ENCODE data around the gene NKD1.

Gene NKD1

DNA sequence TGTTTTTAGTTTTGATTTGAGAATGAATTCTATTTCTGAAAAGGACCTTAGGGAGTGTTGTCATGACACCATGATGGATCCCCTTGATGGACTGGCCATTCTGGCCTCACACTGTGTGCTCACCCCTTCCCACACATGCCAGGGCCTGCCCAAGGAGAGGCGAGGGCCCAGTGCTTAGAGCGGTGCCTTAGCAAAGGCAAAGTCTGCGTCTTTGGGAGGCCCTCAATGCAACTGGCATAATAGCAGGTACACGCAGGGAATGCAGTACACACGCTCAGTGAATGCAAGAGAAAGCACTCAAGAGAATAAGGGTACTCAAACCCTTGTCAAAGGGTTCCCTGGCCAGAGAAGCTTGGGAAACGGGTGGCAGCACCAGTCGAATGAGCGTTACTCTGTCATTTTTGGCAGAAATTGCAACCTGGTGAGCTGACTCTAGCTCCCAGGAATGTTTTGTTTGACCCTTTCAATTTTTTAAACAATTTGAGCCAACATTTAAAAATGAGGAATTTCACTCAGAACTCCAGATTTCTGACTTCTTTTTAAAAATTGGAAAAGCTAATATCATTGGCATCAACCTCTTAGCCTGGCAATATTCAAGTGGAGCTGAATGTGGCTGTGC, 32.1 kb downstream of the NKD1 start:
- TF ChIP-seq ZNF274 (IDR thresholded peaks at IDR 0.05; ENCODE audit: low read depth, low read length) = no peak
- H3K4me3 ChIP-seq (ENCODE audit: low read length) = no peak overlapping the region

DNA sequence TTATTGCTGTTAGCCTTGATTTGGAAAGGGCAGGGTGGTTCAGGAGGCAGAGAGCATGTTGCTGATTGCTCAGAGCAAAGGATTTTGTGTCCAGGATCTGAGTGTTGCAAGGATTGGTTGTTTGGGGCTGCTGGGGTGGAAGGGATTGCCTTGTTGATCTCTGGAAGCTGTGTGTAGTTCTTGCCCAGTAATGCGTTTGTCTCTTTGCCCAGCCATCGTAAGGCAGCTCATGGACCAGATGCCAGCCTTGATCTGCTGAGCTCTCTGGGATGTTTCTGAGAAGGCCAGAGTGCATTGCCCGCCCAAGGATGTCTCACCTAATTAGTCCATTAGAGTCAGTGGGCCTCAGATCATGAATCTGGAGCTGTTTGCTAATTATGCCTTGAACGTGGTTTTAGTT, 33.6 kb downstream of the NKD1 start:
- no peak overlapping the region for H3K4me3 ChIP-seq (ENCODE audit: low read length)
- no peak for TF ChIP-seq ZNF274 (IDR thresholded peaks at IDR 0.05; ENCODE audit: low read depth, low read length)

DNA sequence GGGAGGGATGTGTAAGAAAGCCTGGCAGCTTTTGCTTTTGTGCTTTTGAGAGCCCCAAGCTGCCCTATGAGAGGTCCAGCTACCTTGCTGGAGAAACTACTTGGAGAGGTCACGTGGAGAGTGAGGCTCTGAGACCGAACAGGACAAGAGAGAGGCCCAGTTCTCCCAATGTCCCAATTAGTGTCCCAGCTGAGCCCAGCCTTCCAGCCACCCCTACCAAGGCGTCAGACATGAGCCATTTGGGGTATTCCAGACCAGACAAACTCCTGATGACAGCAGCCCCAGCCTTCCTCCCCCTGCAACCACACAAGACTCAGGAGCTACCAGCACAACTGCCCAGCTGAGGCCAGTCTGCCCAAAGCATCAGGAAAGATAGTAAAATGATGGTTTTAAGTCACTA, 35.0 kb downstream of the NKD1 start:
- H3K4me3 ChIP-seq (ENCODE audit: low read length) = no peak overlapping the region
- no peak for TF ChIP-seq ZNF274 (IDR thresholded peaks at IDR 0.05; ENCODE audit: low read depth, low read length)

DNA sequence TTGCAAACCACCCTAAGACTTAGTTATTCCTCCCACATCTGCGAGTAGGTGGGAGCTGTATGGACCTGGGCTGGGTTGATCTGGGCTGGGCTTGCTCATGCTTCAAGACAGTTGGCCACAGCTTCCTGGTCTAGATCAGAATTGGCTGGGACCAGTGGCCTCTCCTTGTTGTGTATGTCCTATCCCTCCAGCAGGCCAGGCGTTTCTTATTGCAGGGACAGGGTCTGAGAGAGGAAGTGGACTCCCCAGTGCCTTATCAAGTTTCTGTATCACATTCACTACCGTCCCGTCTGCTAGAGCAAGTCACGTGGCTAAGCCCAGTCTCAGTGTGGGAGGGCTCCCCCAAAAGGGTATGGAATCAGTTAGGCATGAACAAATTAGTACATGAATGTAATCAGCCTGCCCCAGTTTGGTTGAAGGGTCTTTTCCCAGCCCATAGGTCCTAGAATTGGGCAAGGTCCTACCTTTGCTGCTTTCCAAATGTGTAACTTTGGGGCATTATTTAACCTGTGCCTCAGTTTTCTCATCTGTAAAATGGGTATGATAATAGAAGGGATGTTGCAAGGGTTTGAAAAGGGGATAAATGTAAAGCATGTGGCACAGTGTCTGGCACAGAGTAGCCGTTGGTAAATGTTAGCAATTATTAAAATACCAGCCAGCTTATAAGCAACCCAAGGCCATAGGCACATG, 36.0 kb downstream of the NKD1 start:
- TF ChIP-seq ZNF274 (IDR thresholded peaks at IDR 0.05; ENCODE audit: low read depth, low read length) = no peak
- H3K4me3 ChIP-seq (ENCODE audit: low read length) = no peak overlapping the region

DNA sequence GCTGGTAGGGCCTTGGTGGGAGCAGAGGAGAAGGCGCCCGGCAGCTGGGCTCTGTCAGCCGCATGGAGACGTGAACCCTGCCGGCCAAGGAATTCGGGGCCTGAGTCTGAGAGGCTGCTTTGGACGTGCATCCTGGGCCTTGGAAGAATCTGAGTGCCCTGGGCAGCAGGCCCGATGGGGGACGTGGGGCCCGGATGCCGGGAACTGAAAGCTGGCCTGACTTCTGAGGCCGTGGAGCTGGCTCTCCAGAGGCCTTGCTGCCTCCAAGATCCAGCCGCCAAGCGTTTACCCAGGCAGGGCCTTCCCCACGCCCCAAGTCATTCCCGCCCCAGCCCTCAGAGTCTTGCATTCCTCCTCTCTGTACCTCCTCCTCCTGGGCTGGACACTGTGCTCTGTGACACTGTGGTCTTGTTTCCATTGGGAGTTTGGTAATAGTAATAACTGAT, 37.2 kb downstream of the NKD1 start:
- H3K4me3 ChIP-seq (ENCODE audit: low read length) = no peak overlapping the region
- TF ChIP-seq ZNF274 (IDR thresholded peaks at IDR 0.05; ENCODE audit: low read depth, low read length) = no peak

DNA sequence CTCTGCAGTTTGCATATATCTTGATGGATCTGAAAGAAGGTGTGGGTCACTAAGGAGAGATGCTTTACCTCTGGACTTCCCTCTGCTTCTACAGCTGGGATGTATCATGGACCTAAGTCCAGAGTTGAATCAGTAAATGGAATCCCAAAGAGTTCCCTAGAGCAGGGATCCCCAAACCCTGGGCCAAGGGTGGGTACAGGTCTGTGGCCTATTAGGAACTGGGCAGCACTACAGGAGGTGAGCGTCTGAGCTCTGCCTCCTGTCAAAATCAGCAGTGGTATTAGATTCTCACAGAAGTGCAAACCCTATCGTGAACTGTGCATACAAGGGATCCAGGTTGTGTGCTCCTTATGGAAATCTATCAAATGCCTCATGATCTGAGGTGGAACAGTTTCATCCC, 39.3 kb downstream of the NKD1 start:
- no peak for TF ChIP-seq ZNF274 (IDR thresholded peaks at IDR 0.05; ENCODE audit: low read depth, low read length)

DNA sequence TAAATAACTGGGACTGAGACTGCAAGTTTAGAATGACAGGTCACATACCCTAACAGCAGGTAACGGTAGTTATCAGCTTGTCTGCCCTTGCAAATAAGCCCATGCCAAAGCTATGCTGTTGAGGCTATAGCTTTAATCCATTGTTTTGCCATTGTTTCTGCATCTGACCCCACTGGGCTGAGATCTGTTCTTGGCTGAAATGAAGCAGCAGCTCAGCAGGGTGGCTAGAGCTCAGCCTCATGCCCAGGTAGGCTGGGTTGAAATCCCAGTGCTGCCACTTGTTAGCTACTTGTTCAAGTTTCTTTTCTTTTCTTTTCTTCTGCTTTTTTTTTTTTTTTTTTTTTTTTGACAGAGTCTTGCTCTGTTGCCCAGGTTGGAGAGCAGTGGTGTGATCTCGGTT, 40.1 kb downstream of the NKD1 start:
- TF ChIP-seq ZNF274 (IDR thresholded peaks at IDR 0.05; ENCODE audit: low read depth, low read length) = no peak
- H3K4me3 ChIP-seq (ENCODE audit: low read length) = no peak overlapping the region

More for the DNA sequence above, 39.3 kb downstream of the NKD1 start:
- H3K4me3 ChIP-seq (ENCODE audit: low read length) = no peak overlapping the region

DNA sequence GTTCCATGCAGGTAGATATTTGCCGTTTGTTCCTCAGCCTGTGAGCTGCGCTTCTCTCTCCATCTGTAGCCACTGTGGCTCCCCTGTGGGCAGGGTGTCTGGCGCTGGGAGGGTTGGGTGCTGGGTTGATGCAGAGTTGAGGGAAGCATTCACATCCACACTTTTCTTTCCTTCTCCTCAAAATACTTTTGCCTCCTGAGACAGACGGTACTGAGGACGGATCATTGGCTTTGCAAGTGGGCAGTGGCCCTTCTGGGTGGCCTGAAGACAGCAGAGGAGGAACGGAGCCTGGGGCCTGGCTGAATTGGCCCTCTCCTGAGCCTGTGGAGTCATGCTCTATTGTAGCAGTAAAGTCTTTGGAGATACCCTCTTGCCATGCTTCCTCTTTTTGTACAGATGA, 43.0 kb downstream of the NKD1 start:
- TF ChIP-seq ZNF274 (IDR thresholded peaks at IDR 0.05; ENCODE audit: low read depth, low read length) = no peak
- H3K4me3 ChIP-seq (ENCODE audit: low read length) = no peak overlapping the region

DNA sequence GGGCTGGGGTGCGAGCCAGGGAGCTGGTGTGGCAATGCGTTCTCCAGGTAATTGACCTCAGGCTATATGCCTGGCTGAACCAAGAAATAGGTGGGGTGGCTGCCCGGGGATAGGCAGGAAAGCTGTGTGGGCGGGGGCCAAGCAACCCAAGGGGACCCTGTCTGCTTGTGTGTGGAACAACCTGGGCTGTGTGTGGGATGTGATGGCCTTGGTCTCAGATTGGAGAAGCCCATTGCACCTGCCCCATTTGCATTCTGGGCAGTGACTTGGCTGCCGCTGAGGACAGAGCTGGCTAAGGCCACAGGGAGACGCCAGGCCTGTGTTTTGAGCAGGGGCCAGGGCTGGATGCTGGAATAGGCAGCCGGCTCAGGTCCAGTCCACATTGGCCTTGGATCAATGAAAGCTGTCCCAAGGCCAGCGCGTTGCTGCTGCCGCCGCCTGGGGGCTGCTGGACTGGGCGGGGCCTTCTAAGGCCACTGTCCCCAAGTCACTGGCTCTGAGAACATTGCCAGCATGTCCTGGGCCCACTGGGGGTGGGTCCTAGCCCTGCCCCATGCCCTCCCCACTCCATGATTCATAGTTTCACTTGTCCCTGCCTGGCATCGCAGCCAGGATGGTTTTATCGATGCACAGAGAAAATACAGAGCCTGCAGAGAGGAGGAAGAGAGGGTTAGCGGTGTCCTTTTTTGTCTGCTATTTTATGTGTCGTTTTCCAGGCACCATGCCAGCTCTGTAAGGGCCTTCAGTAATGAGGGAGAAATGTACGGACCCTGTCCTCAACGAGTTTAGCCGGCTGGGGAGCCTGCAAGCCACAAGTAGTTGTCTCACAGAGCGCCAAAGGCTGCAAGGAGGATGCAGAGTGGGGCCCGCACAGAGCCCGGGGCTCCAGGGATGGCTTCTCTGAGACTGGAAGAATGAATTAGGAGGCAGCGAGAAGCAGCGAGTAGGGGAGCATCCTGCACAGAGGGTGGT, 43.9 kb downstream of the NKD1 start:
- TF ChIP-seq ZNF274 (IDR thresholded peaks at IDR 0.05; ENCODE audit: low read depth, low read length) = no peak
- H3K4me3 ChIP-seq (ENCODE audit: low read length) = no peak overlapping the region

DNA sequence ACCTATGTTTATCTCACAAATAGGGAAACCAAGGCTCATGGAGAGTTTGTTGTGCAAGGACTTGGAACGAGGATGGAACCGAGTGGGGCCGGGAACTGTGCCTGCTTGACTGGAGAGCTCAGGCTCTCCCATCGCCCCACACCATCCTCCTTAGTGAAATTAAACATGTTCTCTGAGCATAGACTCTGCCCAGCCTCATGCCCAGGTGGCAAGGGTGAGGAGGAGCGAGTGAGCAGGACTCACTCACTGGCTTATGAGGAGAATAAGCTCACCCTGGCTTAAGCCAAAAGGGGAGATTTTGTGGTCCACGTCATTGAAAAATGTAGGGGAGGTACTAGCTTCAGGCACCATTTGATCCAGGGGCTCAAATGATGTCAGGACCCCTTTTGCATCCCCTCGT, 44.8 kb downstream of the NKD1 start:
- no peak overlapping the region for H3K4me3 ChIP-seq (ENCODE audit: low read length)
- no peak for TF ChIP-seq ZNF274 (IDR thresholded peaks at IDR 0.05; ENCODE audit: low read depth, low read length)

DNA sequence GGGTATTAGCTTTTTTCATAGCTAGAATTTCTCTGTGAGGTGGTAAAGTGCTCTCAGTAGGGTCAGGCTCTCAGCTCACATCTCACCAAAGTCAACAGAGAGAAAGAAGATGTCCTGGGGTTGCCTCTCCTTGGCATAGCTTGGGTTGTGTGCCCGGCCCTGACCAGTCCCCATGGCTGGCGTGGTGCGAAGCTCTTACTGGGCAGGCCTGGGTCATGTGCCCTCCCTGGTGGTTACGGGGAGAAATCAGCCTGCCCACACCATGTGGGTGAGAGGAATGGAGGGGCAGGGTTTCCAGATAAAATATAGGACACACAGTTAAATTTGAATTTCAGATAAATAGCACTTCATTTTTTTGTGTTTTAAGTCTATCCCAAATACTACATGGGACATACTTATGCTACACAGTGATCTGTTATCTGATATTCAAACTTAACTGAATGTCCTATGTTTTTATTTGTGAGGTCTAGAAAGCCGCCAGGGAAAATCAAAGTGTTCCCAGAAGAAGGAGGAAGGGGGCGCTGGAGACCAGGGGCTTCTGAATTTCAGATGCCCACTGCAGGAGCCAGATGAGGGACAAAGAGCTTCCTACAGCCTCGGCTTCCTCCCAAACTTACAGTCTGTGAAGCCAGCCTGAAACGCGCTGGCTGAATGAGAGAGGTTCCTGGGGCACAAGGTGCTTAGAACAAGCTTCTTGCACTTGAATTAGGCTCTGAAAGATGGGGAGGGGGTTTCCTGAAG, 45.4 kb downstream of the NKD1 start:
- H3K4me3 ChIP-seq (ENCODE audit: low read length) = no peak overlapping the region
- no peak for TF ChIP-seq ZNF274 (IDR thresholded peaks at IDR 0.05; ENCODE audit: low read depth, low read length)

DNA sequence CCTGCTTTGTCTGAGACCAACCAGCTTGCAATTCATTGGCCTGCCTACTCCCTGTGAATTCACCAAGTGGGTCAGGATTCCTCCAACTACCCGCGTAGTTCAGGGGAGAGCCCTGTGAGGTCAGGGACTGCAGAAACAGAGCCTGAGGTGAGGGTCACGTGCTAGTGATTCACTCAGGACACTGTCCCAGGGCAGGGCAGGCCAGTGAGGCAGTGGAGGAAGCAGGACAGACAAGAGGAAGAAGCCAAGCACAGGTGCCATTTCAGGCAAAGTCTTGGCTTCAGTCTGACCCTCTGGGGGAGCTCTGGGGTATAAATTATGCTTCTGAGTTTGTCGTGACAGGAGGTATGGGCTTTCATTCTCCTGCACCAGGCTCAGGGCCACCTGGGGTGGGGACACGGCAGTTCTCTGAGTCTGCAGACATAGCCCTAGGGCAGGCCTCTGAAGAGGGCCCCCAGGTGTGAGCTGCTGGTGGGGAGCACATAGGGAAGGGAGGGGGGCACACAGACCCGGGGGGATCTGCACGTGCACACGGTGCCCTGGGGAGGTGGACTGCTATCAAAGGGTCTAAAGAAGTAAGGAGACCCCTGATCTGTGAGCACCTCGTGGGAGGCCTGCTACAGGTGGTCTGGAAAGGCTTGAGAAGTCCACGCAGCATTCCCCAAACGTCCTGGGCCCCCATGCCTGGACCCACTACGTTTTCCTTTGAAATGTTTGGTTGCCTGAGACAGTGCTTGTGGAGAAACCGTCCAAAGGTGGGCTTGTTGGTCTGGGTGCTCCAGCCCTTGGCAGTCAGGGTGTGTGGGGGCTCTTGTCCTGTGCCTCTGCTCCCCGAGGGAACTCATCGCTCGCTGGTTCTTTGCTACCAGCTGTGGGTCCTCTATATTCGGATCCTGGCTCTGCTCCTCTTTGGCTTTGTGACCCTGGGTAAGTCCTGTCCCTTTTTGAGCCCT, 46.4 kb downstream of the NKD1 start:
- TF ChIP-seq ZNF274 (IDR thresholded peaks at IDR 0.05; ENCODE audit: low read depth, low read length) = no peak
- no peak overlapping the region for H3K4me3 ChIP-seq (ENCODE audit: low read length)

DNA sequence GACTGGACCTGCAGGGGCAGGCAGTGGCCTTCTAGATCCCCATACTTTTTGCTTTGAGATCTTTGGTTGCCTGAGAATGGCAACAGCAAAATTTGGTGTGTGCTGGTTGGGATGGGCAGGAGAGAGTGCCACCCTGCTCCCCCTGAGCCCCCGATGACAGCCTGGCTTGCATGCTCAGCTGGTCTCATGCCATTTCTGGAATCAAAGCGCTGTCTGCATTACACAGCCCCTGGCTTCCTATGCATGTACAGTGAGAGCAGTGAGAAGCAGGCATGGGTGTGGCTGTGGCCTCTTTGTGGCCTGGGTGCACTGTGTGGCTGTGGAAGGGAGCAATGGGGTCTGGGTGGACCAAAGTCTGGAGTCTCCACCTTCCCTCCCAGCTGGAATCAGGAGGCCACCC, 47.7 kb downstream of the NKD1 start:
- no peak overlapping the region for H3K4me3 ChIP-seq (ENCODE audit: low read length)
- no peak for TF ChIP-seq ZNF274 (IDR thresholded peaks at IDR 0.05; ENCODE audit: low read depth, low read length)

All from GM08714 (cell line).